Esophagus squamous epithelium (tissue), 5 donors: ENCODE measurements around the gene KIF21B. TPM values are rescaled to one million over a fixed set of nuclear protein-coding genes. Genes with fewer than 3 reads are reported as not detected.

Experiments
- DNase-seq: peaks from one replicate; lab custom pipeline; 2025; lab: John Stamatoyannopoulos, UW
- H3K27ac ChIP-seq, 4 donors: fragments of 200-600 bp; sonication (generic); one replicate each; pipeline ENCODE4 v1.5.1; 2016 to 2019; ENCODE audit warnings: mild to moderate bottlenecking in 1 of 4
- H3K27me3 ChIP-seq, 4 donors: fragments of 200-600 bp; sonication (generic); 1 replicate in 3 of 4; 2 replicates in 1 of 4; pipeline versions ENCODE4 v1.5.1 to v1.6.0; 2017 to 2021; ENCODE audit warnings: antibody characterized with exemption in 1 of 4
- H3K36me3 ChIP-seq, 3 donors: fragments of 200-600 bp; sonication (generic); one replicate each; pipeline ENCODE4 v1.5.1; 2016 to 2019
- H3K4me1 ChIP-seq, 3 donors: fragments of 200-600 bp; sonication (generic); one replicate each; pipeline ENCODE4 v1.5.1; 2017 to 2019
- H3K4me3 ChIP-seq, 4 donors: fragments of 200-600 bp; sonication (generic); 1 replicate in 3 of 4; 2 replicates in 1 of 4; pipeline ENCODE4 v1.5.1; 2016 to 2019; ENCODE audit warnings: mild to moderate bottlenecking in 2 of 4, moderate library complexity in 1 of 4
- H3K9me3 ChIP-seq, 3 donors: fragments of 200-600 bp; sonication (generic); one replicate each; pipeline ENCODE4 v1.5.1; 2016 to 2019
- CTCF ChIP-seq, 6 experiments: fragments of 450-650 bp in 4 of 6; fragments of 200-600 bp in 2 of 6; sonication (generic) in 2 of 6; IDR thresholded peaks; one replicate each; pipeline ENCODE4 v1.5.1; 2016 to 2019; ENCODE audit warnings: antibody characterized with exemption in 6 of 6, mild to moderate bottlenecking in 4 of 6, moderate library complexity in 4 of 6
- POLR2A ChIP-seq, 4 donors: fragments of 450-650 bp; IDR thresholded peaks; one replicate each; pipeline ENCODE4 v1.6.1; 2017; ENCODE audit warnings: antibody characterized with exemption in 4 of 4, mild to moderate bottlenecking in 4 of 4, moderate library complexity in 3 of 4
- WGBS, 2 donors: methylation state at CpG; one replicate each; pipeline ENCODE4 v1.1.5; 2018; 5-methylcytosine and 5-hydroxymethylcytosine counted together
- intact Hi-C: fragments of 100-400 bp; cut with DNase I; formaldehyde crosslinking; loops from one replicate; pipeline ENCODE4 v1.15.0; 2022
- small RNA-seq, 4 donors: library from RNA; depleted of rRNA; stranded (forward); fragments of <200 nt; gene quantifications; one replicate each; pipeline ENCODE3, GENCODE V24; 2016
- total RNA-seq, 4 donors: library from RNA; depleted of rRNA; stranded (reverse); fragments of >200 nt; gene quantifications; one replicate each; pipeline ENCODE4 v1.1.0, GENCODE V29; 2016
- donor health status: DM: yes; HTN: yes; CAD: no.

KIF21B gene
- total RNA-seq, 4 donors from 2014 or later: 0.53 to 2.1 (median 1.0) TPM

- H3K4me1 ChIP-seq: peaks cover 0 to under 1% (median under 1%) of the 10 kb centered on the region in 3 donors
- no peak overlapping the region for H3K27ac ChIP-seq
- no peaks in the 10 kb centered on the region for H3K36me3 ChIP-seq
- H3K4me3 ChIP-seq: no peak overlapping the region
- intact Hi-C loops: no loop called here
- no peak for DNase-seq
- H3K27me3 ChIP-seq: no peaks in the 10 kb centered on the region
- TF ChIP-seq POLR2A (IDR thresholded peaks at IDR 0.05) (no peak), CTCF (IDR thresholded peaks at IDR 0.05) (no peak)
- H3K9me3 ChIP-seq: no peaks in the 10 kb centered on the region
- WGBS, 2 donors: 75 to 100% methylated on average over 1 of the region's 2 CpGs
These were observed 101.1 kb downstream of the KIF21B start for GRCh38 chr1:200922406-200922805.

GRCh38 chr1:200921571-200922110, 101.9 kb downstream of the KIF21B start:
- H3K27ac ChIP-seq: no peak overlapping the region
- no peaks in the 10 kb centered on the region for H3K36me3 ChIP-seq
- WGBS, 2 donors: 87 to 89% methylated on average over 8 to 9 of the region's 9 CpGs
- no peak overlapping the region for H3K4me3 ChIP-seq
- peaks cover 0 to 9% (median 8%) of the 10 kb centered on the region in 3 donors for H3K4me1 ChIP-seq
- TF ChIP-seq CTCF (IDR thresholded peaks at IDR 0.05) (no peak), POLR2A (IDR thresholded peaks at IDR 0.05) (no peak)
- no peaks in the 10 kb centered on the region for H3K9me3 ChIP-seq
- no peaks in the 10 kb centered on the region for H3K27me3 ChIP-seq
- no peak for DNase-seq
- intact Hi-C loops: no loop called here

Small RNAs within 50 kb of the gene (small RNA-seq; reads per million reads assigned to genes)
- gene RNU6-704P: 0 reads per million in 4 donors

Other genes with a start within 250 kb of the KIF21B start
- gene GPR25, start 150.7 kb downstream of the KIF21B start, total RNA-seq: 1 to 10 TPM in 1 of 4 donors, not detected in 3; 1.3 TPM
- gene INAVA, start 128.8 kb downstream of the KIF21B start, total RNA-seq: 100 to 1,000 TPM in 1 of 4 donors, 10 to 100 TPM in 3; 45.6 to 102 (median 58.4) TPM
- not detected for gene CACNA1S, start 88.7 kb upstream of the KIF21B start, total RNA-seq
- gene ASCL5, start 103.5 kb upstream of the KIF21B start, total RNA-seq: not detected
- gene TMEM9, start 130.8 kb upstream of the KIF21B start, total RNA-seq: 10 to 100 TPM; 17.7 to 62.3 (median 30.3) TPM
- gene IGFN1, start 167.1 kb upstream of the KIF21B start, total RNA-seq: not detected